ENCODE data around the gene DCUN1D3.
"Not testable (repeated sequence)": the region's sequence is repeated elsewhere in the genome, so short reads cannot be mapped to it uniquely, and the experiment has no call there.

The DCUN1D3 gene

DNA sequence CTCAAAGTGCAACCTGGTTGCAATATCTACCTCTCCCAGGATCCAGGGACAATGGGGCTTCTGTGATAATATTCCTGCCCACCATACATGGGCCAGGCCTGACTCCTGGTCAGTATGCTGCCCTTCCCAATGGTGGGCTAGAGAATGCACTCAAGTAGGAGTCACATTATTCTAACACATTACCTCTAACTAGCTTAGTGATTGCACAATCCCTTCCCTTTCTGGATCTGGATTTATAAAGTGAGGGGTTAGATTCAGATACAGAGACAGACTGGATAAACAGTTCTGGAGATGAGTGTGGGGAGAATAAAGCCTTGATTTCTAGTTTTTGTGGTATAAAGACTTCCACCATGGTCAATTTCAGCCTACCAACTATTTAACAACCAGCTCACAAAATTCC, 33.4 kb upstream of the DCUN1D3 start:
- POLR2A ChIA-PET = no interaction called here
- CTCF ChIA-PET = no interaction called here
- DNase-seq (ENCODE audit: low read depth, low spot score) = no peak
- no peak overlapping the region for H3K4me3 ChIP-seq (ENCODE audit: low read depth, low read length)
- TF ChIP-seq, protein P1, sequence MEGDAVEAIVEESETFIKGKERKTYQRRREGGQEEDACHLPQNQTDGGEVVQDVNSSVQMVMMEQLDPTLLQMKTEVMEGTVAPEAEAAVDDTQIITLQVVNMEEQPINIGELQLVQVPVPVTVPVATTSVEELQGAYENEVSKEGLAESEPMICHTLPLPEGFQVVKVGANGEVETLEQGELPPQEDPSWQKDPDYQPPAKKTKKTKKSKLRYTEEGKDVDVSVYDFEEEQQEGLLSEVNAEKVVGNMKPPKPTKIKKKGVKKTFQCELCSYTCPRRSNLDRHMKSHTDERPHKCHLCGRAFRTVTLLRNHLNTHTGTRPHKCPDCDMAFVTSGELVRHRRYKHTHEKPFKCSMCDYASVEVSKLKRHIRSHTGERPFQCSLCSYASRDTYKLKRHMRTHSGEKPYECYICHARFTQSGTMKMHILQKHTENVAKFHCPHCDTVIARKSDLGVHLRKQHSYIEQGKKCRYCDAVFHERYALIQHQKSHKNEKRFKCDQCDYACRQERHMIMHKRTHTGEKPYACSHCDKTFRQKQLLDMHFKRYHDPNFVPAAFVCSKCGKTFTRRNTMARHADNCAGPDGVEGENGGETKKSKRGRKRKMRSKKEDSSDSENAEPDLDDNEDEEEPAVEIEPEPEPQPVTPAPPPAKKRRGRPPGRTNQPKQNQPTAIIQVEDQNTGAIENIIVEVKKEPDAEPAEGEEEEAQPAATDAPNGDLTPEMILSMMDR (IDR thresholded peaks at IDR 0.05; ENCODE audit: insufficient read depth, low read length, missing control alignments) = no peak

DNA sequence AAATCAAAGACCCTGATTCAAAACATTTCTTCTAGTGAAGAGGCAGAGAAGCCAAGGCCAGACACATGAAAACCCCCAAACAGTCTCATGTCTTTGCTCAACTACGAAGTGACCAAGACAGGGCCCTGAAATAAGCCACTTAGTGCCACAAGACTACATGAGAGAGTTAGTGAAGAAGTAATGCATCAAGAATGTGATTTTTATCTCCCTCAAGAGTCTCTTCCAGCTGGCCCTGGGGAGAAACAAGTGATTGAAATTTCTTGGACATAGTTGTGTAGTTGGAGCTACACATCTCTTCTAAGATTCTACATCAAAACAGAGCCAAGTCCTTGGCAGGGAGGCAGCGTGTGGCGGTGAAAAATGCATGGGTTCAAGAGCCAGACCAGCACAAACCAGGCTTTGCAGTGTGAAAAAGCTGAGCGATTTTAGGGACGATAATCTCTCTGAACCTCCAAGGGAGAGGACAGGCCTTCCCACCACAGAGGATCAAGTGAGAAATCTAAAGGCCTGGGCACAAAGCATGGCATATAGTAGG, 31.0 kb upstream of the DCUN1D3 start:
- no peak for DNase-seq (ENCODE audit: low read depth, low spot score)
- ChIA-PET CTCF (interaction anchor here (1.4 to 2.0 kb wide), 2 partner anchors 81 to 168 kb away, joined by 3 to 5 read pairs; no protein-coding TSS in a partner anchor), POLR2A (interaction anchor here (0.7 kb wide), 1 partner anchor 232 kb away, joined by 3 read pairs; no protein-coding TSS in a partner anchor)

DNA sequence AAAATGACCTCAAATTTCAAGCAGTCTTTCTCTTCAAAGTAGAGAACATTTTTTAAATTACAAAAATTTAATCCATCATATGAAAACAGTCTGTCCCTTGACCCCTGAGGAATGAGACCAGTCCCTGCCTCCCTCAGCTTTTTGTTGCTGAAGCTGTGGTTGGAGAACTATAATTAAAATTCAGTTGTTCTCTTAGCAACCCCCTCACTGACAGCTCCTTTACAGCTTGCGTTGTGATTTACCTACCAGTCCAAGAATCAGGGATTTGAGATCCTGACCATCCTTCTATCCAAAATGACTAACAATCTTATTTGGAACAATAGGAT, 30.2 kb upstream of the DCUN1D3 start:
- DNase-seq (ENCODE audit: low read depth, low spot score) = no peak
- no peak overlapping the region for H3K4me3 ChIP-seq (ENCODE audit: low read depth, low read length)
- ChIA-PET CTCF (interaction anchor here (1.0 to 2.0 kb wide), 3 partner anchors 80 to 370 kb away, joined by 3 to 5 read pairs (median 3); no protein-coding TSS in a partner anchor), POLR2A (no interaction called here)
- TF ChIP-seq, protein P1 (IDR thresholded peaks at IDR 0.05; ENCODE audit: insufficient read depth, low read length, missing control alignments) = no peak

More for the DNA sequence above, 31.0 kb upstream of the DCUN1D3 start:
- TF ChIP-seq, protein P1 (IDR thresholded peaks at IDR 0.05; ENCODE audit: insufficient read depth, low read length, missing control alignments) = no peak
- no peak overlapping the region for H3K4me3 ChIP-seq (ENCODE audit: low read depth, low read length)

DNA sequence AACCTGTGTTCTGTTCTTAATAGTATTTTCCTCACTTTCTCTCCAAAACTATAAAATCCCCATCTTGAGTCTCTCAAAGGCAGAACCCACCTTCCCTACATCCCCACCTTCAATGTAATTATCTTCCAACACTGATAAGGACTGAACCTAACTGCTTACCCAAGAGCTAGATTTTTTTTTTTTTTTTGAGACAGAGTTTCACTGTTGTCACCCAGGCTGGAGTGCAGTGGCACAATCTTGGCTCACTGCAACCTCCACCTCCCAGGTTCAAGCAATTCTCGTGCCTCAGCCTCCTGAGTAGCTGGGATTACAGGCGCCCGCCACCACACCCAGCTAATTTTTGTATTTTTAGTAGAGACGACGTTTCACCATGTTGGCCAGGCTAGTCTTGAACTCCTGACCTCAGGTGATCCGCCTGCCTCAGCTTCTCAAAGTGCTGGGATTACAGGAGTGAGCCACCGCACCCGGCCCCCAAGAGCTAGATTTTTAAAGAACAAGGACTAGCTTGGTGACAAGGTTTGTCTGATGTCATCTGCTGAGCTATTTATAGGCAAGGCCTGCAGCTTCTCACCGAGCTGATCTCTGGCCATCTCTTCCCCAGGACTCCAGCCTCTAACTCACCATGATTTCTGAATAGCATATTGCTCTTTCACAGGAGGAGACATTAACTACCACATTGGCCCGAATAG, 29.7 kb upstream of the DCUN1D3 start:
- DNase-seq (ENCODE audit: low read depth, low spot score); POLR2A ChIA-PET; H3K4me3 ChIP-seq (ENCODE audit: low read depth, low read length): not testable (repeated sequence)
- CTCF ChIA-PET = interaction anchor here (1.0 to 2.0 kb wide), 3 partner anchors 79 to 371 kb away, joined by 3 to 5 read pairs (median 3); no protein-coding TSS in a partner anchor

DNA sequence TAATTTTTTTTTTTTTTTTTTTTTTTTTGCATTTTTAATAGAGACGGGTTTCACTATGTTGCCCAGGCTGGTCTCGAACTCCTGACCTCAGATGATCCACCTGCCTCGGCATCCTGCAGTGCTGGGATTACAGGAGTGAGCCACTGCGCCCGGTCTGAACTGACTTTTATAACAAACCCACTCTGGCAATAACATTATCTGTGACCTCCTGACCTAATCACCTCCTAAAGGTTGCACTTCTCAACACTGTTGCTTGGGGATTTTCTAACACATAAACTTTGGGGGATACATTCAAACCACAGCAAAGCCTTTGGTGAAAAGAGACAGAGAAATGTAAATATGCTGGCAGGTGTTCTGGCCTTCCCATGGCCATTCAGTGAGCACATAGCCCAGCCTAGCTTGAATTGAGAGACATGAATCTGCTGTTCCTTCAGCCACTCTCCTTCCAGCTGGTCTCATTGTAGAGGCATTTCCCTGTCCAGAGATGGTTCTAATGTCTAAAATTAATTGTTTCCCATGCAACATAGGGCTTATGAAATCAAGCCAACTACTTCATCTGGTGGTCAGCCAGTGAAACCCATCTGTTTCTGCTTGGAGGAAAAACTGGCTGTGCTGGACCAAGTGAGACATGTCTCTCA, 28.7 kb upstream of the DCUN1D3 start:
- TF ChIP-seq, protein P1 (IDR thresholded peaks at IDR 0.05; ENCODE audit: insufficient read depth, low read length, missing control alignments) = no peak
- POLR2A ChIA-PET = no interaction called here
- H3K4me3 ChIP-seq (ENCODE audit: low read depth, low read length) = no peak overlapping the region
- CTCF ChIA-PET = no interaction called here
- DNase-seq (ENCODE audit: low read depth, low spot score) = no peak

DNA sequence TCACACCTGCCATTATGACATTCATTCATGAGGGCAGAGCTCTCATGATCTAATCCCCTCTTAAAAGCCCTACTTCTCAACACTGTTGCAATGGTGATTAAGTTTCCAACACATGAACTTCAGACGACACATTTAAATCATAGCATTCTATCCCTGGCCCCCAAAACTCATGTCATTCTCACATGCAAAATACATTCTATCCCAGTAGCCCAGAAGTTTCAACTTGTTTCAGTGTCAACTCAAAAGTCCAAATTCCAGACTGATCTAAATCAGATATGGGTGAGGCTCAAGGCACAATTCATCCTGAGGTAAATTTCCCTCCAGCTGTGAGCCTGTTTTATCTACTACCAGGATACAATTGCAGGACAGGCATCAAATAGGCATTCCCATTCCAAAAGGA, 25.6 kb upstream of the DCUN1D3 start:
- CTCF ChIA-PET = no interaction called here
- no peak overlapping the region for H3K4me3 ChIP-seq (ENCODE audit: low read depth, low read length)
- TF ChIP-seq, protein P1 (IDR thresholded peaks at IDR 0.05; ENCODE audit: insufficient read depth, low read length, missing control alignments) = no peak
- POLR2A ChIA-PET = no interaction called here
- DNase-seq (ENCODE audit: low read depth, low spot score) = no peak

Data from AG04449 (cell line).